Measurements from ENCODE around the gene GALNT5.

Gene GALNT5

GRCh38 chr2:157320409-157320808 is 62.9 kb downstream of the GALNT5 start:
- no peak overlapping the region for H3K27ac ChIP-seq (ENCODE audit: poor library complexity, severe bottlenecking)
- ATAC-seq (ENCODE audit: low read depth) = no peak
- H3K9me3 ChIP-seq (ENCODE audit: severe bottlenecking) = no peaks in the 10 kb centered on the region
- no peak for DNase-seq (ENCODE audit: low spot score)
- TF ChIP-seq, protein P1, sequence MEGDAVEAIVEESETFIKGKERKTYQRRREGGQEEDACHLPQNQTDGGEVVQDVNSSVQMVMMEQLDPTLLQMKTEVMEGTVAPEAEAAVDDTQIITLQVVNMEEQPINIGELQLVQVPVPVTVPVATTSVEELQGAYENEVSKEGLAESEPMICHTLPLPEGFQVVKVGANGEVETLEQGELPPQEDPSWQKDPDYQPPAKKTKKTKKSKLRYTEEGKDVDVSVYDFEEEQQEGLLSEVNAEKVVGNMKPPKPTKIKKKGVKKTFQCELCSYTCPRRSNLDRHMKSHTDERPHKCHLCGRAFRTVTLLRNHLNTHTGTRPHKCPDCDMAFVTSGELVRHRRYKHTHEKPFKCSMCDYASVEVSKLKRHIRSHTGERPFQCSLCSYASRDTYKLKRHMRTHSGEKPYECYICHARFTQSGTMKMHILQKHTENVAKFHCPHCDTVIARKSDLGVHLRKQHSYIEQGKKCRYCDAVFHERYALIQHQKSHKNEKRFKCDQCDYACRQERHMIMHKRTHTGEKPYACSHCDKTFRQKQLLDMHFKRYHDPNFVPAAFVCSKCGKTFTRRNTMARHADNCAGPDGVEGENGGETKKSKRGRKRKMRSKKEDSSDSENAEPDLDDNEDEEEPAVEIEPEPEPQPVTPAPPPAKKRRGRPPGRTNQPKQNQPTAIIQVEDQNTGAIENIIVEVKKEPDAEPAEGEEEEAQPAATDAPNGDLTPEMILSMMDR (IDR thresholded peaks at IDR 0.05; ENCODE audit: poor library complexity, severe bottlenecking) = no peak
- H3K36me3 ChIP-seq (ENCODE audit: low read depth) = no peaks in the 10 kb centered on the region
- H3K27me3 ChIP-seq (ENCODE audit: insufficient read depth, poor library complexity, severe bottlenecking) = no peaks in the 10 kb centered on the region
- no peaks in the 10 kb centered on the region for H3K4me1 ChIP-seq (ENCODE audit: insufficient read depth, poor library complexity, severe bottlenecking)
- no peak overlapping the region for H3K4me3 ChIP-seq (ENCODE audit: severe bottlenecking)

DNA sequence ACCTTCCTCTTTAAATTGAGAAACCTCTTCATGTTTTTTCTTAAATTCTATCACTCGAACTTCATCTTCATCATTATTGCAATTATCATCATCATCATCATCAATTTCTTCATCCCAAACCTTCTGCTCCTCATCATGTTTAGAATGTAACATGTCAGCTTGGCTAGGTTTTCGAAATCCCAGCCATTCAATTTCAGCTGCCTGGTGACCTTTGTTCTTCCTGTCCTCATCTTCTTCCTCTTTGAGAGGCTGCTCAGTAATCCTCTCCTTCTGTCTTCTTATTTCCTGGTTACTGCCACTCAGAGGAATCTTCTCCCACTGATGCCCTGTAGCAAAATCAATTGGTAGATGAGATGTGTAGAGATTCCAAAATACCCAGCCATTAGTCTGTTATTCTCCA is 64.0 kb downstream of the GALNT5 start:
- H3K4me3 ChIP-seq (ENCODE audit: severe bottlenecking) = no peak overlapping the region

GRCh38 chr2:157322432-157322831 is 64.9 kb downstream of the GALNT5 start:
- Histone ChIP-seq H3K4me3 (ENCODE audit: severe bottlenecking) (no peak overlapping the region), H3K9me3 (ENCODE audit: severe bottlenecking) (no peaks in the 10 kb centered on the region), H3K27ac (ENCODE audit: poor library complexity, severe bottlenecking) (no peak overlapping the region), H3K4me1 (ENCODE audit: insufficient read depth, poor library complexity, severe bottlenecking) (no peaks in the 10 kb centered on the region), H3K27me3 (ENCODE audit: insufficient read depth, poor library complexity, severe bottlenecking) (no peaks in the 10 kb centered on the region), H3K36me3 (ENCODE audit: low read depth) (no peaks in the 10 kb centered on the region)
- TF ChIP-seq, protein P1 (IDR thresholded peaks at IDR 0.05; ENCODE audit: poor library complexity, severe bottlenecking) = no peak
- no peak for ATAC-seq (ENCODE audit: low read depth)
- DNase-seq (ENCODE audit: low spot score) = no peak

More for the DNA sequence above, 64.0 kb downstream of the GALNT5 start:
- H3K36me3 ChIP-seq (ENCODE audit: low read depth) = no peaks in the 10 kb centered on the region
- H3K27ac ChIP-seq (ENCODE audit: poor library complexity, severe bottlenecking) = no peak overlapping the region
- DNase-seq (ENCODE audit: low spot score) (no peak), ATAC-seq (ENCODE audit: low read depth) (no peak)
- no peaks in the 10 kb centered on the region for H3K9me3 ChIP-seq (ENCODE audit: severe bottlenecking)
- no peaks in the 10 kb centered on the region for H3K27me3 ChIP-seq (ENCODE audit: insufficient read depth, poor library complexity, severe bottlenecking)
- TF ChIP-seq, protein P1 (IDR thresholded peaks at IDR 0.05; ENCODE audit: poor library complexity, severe bottlenecking) = no peak
- no peaks in the 10 kb centered on the region for H3K4me1 ChIP-seq (ENCODE audit: insufficient read depth, poor library complexity, severe bottlenecking)

DNA sequence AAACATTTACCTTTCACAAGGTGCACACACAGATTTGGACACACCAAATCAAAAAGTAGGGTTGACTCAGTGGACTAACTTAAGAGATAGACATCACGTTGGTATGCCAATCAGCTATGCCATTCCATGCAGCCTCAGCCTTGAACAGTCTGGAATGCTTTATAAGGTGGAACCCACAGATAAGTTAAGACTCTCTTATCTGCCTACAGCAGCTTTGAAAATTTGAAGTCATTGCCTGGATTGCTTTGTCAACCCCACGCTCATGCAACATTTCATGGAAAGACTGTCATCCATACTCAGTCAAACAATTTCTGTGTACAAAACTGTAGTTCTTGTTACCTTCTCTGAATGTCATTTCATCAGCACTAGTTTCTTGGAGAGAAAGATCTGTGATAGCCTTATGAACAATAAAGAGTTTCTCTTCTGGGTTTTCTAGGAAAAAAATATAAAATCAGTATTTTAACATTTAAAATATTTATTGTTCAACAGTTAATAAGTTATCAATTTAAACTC is 66.9 kb downstream of the GALNT5 start:
- Histone ChIP-seq H3K27ac (ENCODE audit: poor library complexity, severe bottlenecking) (no peak overlapping the region), H3K9me3 (ENCODE audit: severe bottlenecking) (no peaks in the 10 kb centered on the region), H3K27me3 (ENCODE audit: insufficient read depth, poor library complexity, severe bottlenecking) (no peaks in the 10 kb centered on the region), H3K36me3 (ENCODE audit: low read depth) (no peaks in the 10 kb centered on the region), H3K4me3 (ENCODE audit: severe bottlenecking) (no peak overlapping the region), H3K4me1 (ENCODE audit: insufficient read depth, poor library complexity, severe bottlenecking) (peaks cover under 1% of the 10 kb centered on the region)
- ATAC-seq (ENCODE audit: low read depth) (no peak), DNase-seq (ENCODE audit: low spot score) (no peak)
- TF ChIP-seq, protein P1 (IDR thresholded peaks at IDR 0.05; ENCODE audit: poor library complexity, severe bottlenecking) = no peak

DNA sequence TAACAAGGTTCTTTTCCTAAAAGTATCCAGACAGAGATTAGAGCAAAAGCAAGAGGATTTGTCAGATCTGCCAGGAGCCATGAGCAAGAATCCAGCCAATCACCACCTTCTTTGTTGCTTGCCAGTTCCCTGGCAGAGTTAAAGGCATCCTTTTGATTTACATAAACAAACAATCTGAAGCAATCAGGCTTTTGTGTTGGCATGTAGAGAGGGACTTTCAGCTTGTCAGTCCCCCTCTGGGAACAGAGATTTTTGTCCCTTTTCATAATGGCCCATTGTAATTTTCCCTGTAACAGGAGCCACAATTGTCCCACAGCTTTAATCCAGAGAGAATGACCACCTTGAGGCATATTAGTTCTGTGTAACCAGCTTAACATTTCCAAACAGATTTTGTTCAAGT is 68.3 kb downstream of the GALNT5 start, which contains the start of gene ERMN:
ERMN (minus strand) TSS at position 39 of the 400 bp plus-strand sequence. CDS start 182 bp downstream, outside the sequence.
- Histone ChIP-seq H3K9me3 (ENCODE audit: severe bottlenecking) (no peaks in the 10 kb centered on the region), H3K4me3 (ENCODE audit: severe bottlenecking) (no peak within 1 kb of the TSS), H3K27me3 (ENCODE audit: insufficient read depth, poor library complexity, severe bottlenecking) (no peaks in the 10 kb centered on the region), H3K27ac (ENCODE audit: poor library complexity, severe bottlenecking) (no peak within 1 kb of the TSS), H3K36me3 (ENCODE audit: low read depth) (no peaks in the 10 kb centered on the region), H3K4me1 (ENCODE audit: insufficient read depth, poor library complexity, severe bottlenecking) (peaks cover 7% of the 10 kb centered on the region)
- TF ChIP-seq, protein P1 (IDR thresholded peaks at IDR 0.05; ENCODE audit: poor library complexity, severe bottlenecking) = no peak
- ATAC-seq (ENCODE audit: low read depth) (no peak), DNase-seq (ENCODE audit: low spot score) (no peak)

All from RWPE2 (cell line).